IMR-90 (cell line): Measurements from ENCODE around the gene TMEM38A.

Source experiments
- BHLHE40 ChIP-seq: fragments of 150-350 bp; IDR thresholded peaks from 2 replicates; pipeline ENCODE4 v1.6.1; 2016; ENCODE audit warnings: mild to moderate bottlenecking, low read depth, low read length
- FOS ChIP-seq: fragments of 150-350 bp; IDR thresholded peaks from 2 replicates; pipeline ENCODE4 v1.6.1; 2016; ENCODE audit warnings: low read depth, low read length
- MAFK ChIP-seq: IDR thresholded peaks from 2 replicates; pipeline ENCODE4 v1.6.1; 2012; ENCODE audit warnings: low read depth, low read length, improper control_type of control experiment
- MXI1 ChIP-seq: IDR thresholded peaks from 2 replicates; pipeline ENCODE4 v1.6.1; 2012; ENCODE audit warnings: low read depth, mild to moderate bottlenecking, low read length, moderate library complexity, borderline replicate concordance
- NFE2L2 ChIP-seq: fragments of 150-350 bp; IDR thresholded peaks from 2 replicates; pipeline ENCODE4 v1.6.1; 2016; ENCODE audit warnings: low read depth, mild to moderate bottlenecking, low read length
- POLR2A ChIP-seq: IDR thresholded peaks from 2 replicates; pipeline ENCODE4 v1.6.1; 2012; ENCODE audit warnings: mild to moderate bottlenecking, low read depth, low read length
- RCOR1 ChIP-seq: IDR thresholded peaks from 2 replicates; pipeline ENCODE4 v1.6.1; 2012; ENCODE audit warnings: mild to moderate bottlenecking, low read length, improper control_type of control experiment; ENCODE audit not compliant: insufficient replicate concordance
- SMC3 ChIP-seq: fragments of 150-350 bp; IDR thresholded peaks from 2 replicates; pipeline ENCODE4 v1.6.1; 2016; ENCODE audit warnings: low read depth, mild to moderate bottlenecking, antibody characterized with exemption, low read length, moderate library complexity
- TF ChIP-seq, protein P1 (sequence below): conservative IDR thresholded peaks from 2 replicates; pipeline ENCODE4 v1.5.1; 2012; ENCODE audit warnings: mild to moderate bottlenecking, low read depth, low read length, improper control_type of control experiment
- TF ChIP-seq, protein P2 (sequence below): fragments of 150-350 bp; IDR thresholded peaks from 2 replicates; pipeline ENCODE4 v1.6.1; 2017; ENCODE audit warnings: mild to moderate bottlenecking, antibody characterized with exemption, low read length, low read depth

DNA sequence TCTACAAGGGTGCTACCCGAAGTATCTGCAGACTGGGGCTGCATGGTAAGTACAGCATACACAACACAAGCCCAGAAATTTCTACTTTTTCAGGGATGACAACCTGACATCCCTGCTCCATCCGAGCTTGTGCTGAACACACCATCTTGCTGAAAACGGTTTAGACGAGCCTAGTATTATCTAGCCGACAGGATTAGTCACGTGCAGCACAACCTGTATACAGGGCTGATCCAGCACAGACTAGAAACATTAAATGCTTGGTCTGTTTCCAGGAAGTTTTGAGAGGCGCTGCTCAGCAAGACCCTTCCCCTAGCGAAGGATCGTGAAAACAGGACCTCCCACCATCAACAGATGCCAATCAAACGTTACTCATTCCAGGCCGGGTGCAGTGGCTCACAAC is 5.2 kb upstream of the TMEM38A start:
- TF ChIP-seq, protein P1, sequence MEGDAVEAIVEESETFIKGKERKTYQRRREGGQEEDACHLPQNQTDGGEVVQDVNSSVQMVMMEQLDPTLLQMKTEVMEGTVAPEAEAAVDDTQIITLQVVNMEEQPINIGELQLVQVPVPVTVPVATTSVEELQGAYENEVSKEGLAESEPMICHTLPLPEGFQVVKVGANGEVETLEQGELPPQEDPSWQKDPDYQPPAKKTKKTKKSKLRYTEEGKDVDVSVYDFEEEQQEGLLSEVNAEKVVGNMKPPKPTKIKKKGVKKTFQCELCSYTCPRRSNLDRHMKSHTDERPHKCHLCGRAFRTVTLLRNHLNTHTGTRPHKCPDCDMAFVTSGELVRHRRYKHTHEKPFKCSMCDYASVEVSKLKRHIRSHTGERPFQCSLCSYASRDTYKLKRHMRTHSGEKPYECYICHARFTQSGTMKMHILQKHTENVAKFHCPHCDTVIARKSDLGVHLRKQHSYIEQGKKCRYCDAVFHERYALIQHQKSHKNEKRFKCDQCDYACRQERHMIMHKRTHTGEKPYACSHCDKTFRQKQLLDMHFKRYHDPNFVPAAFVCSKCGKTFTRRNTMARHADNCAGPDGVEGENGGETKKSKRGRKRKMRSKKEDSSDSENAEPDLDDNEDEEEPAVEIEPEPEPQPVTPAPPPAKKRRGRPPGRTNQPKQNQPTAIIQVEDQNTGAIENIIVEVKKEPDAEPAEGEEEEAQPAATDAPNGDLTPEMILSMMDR: no peak
- TF ChIP-seq BHLHE40: no peak
- no peak for TF ChIP-seq FOS
- TF ChIP-seq SMC3: no peak
- no peak for TF ChIP-seq MAFK
- no peak for TF ChIP-seq MXI1
- TF ChIP-seq POLR2A: no peak
- TF ChIP-seq, protein P2, sequence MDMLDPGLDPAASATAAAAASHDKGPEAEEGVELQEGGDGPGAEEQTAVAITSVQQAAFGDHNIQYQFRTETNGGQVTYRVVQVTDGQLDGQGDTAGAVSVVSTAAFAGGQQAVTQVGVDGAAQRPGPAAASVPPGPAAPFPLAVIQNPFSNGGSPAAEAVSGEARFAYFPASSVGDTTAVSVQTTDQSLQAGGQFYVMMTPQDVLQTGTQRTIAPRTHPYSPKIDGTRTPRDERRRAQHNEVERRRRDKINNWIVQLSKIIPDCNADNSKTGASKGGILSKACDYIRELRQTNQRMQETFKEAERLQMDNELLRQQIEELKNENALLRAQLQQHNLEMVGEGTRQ: no peak
- TF ChIP-seq RCOR1: no peak
- no peak for TF ChIP-seq NFE2L2
